ENCODE data around the gene LDLR.
"Not testable (repeated sequence)": the region's sequence is repeated elsewhere in the genome, so short reads cannot be mapped to it uniquely, and the experiment has no call there.

The LDLR gene

GRCh38 chr19:11173516-11174155, 84.4 kb downstream of the LDLR start:
- no peak for DNase-seq (ENCODE audit: low spot score)

- DNase-seq (ENCODE audit: low spot score): no peak
Observed at GRCh38 chr19:11174336-11174735, 85.1 kb downstream of the LDLR start.

- DNase-seq (ENCODE audit: low spot score): no peak
Observed at GRCh38 chr19:11175920-11176319, 86.7 kb downstream of the LDLR start.

- DNase-seq (ENCODE audit: low spot score): no peak
Observed at GRCh38 chr19:11176466-11177193, 87.4 kb downstream of the LDLR start.

GRCh38 chr19:11177592-11177991, 88.3 kb downstream of the LDLR start:
- no peak for DNase-seq (ENCODE audit: low spot score)

- not testable (repeated sequence) for DNase-seq (ENCODE audit: low spot score)
Observed at GRCh38 chr19:11179145-11179465, 89.8 kb downstream of the LDLR start.

- DNase-seq (ENCODE audit: low spot score): no peak
Observed at GRCh38 chr19:11179716-11180297, 90.5 kb downstream of the LDLR start.

- DNase-seq (ENCODE audit: low spot score): no peak
Observed at GRCh38 chr19:11180346-11180745, 91.1 kb downstream of the LDLR start.

- DNase-seq (ENCODE audit: low spot score): not testable (repeated sequence)
Observed at GRCh38 chr19:11180975-11181374, 91.7 kb downstream of the LDLR start.

GRCh38 chr19:11181488-11181887, 92.2 kb downstream of the LDLR start:
- no peak for DNase-seq (ENCODE audit: low spot score)
